GM21825 (cell line): ENCODE data around the gene ZNF738.
"Not testable (repeated sequence)": the region's sequence is repeated elsewhere in the genome, so short reads cannot be mapped to it uniquely, and the experiment has no call there.

ENCODE experiments used
- ATAC-seq: cut with Tn5 transposase; IDR thresholded peaks from one replicate; pipeline ENCODE4 v1.9.1; 2021; ENCODE audit warnings: mild to moderate bottlenecking, moderate library complexity; ENCODE audit not compliant: unreplicated experiment

Gene ZNF738

DNA sequence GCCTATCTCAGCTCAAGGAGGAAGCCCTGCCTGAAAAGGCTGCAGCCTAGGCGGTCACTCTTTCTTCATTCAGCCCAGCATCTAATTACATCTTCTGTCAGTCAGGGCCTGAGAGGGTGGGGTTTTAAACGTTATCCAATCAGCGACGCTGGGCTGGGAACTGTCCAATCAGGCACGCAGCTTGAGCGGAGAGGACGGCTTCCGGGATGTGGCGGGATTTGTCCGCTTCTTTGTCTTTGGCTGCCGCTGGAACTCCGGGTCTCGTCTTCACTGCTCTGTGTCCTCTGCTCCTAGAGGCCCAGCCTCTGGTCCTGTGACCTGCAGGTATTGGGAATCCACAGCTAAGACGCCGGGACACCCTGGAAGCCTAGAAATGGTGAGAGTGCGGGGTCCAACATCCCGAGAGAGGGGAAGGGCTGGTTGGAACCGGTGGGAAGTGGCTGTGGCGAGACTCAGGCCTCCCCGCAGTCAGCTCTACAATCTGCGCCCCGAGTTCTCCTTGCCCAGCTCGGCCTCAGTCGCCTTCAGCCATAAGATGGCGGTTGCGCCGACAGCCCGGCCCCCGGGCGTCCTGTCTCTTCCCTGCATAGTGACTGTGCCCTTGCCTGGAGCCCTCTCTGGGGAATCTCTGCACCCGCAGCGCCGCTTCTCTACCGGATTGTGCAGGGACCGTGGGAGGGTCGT is at the start of gene ZNF738:
Gene ZNF738 (plus strand): TSS at position 233 of the 684 bp plus-strand sequence. CDS start 141 bp downstream, at position 374.
- peak; percentile 96 for ATAC-seq

DNA sequence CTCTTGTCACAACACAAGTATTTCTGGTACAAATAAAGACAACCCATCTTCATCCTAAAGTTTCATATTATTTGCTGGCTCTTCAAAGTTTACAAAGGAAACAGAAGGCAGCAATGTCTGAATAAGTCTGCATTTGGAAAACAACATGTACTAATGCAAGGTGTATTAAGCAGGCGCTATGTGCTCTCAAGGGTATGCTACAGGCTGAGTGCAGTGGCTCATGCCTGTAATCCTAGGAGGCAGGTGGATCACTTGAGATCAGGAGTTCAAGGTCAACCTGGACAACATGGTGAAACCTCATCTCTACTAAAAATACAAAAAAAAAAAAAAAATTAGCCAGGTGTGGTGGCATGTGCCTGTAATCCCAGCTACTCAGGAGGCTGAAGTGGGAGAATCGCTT is 46.0 kb upstream of the ZNF738 start:
- ATAC-seq: not testable (repeated sequence)

DNA sequence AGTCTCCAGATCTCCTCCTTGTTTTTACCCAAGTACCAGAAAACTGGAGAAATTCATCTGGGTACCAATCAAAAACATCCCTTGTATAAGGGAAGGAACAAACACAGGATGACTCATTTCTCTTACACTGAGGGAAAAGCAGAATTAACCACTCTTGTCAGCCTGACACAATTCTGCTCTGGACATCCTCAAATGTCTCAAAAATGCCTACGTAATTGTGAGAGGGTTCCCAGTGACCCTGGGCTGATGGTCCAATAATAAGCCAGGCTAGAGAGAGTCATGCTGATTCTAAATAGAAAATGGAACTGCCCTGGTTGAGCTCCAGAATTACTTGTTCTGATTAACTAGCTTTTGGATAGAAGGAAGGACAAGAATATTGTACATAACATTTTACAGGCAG is 44.1 kb upstream of the ZNF738 start:
- no peak for ATAC-seq

DNA sequence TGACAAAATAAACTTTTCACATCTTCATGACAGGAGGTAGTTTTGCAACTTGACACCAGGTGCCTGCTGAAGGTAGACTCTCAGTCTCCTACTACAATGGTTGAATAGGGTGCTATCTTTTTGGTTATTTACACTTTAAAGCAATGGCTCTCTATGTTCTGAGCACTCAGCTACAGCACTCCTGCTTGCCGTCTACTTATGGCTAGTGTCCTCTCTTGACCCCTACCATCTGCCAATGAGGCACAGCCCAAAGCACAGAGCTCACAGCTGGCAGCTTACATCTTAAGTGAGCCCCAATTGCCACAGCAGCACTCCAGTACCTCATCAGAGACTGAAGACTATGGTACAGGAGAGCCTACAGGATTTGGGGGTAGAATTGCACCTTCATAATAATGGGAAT is 41.0 kb upstream of the ZNF738 start:
- no peak for ATAC-seq

DNA sequence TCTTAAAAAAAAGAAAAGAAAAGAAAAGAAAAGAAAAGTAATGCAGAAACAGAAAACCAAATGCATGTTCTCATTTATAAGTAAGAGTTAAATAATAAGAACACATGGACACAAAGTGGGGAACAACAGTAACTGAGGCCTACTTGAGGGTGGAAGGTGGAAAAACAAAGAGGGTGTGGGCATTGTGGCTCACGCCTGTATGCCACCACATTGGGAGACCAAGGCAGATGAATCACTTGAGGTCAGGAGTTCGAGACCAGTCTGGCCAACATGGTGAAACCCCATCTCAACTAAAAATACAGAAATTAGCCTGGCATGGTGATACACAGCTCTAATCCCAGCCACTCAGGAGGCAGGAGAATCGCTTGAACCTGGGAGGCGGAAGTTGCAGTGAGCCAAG is 37.7 kb upstream of the ZNF738 start:
- no peak for ATAC-seq

DNA sequence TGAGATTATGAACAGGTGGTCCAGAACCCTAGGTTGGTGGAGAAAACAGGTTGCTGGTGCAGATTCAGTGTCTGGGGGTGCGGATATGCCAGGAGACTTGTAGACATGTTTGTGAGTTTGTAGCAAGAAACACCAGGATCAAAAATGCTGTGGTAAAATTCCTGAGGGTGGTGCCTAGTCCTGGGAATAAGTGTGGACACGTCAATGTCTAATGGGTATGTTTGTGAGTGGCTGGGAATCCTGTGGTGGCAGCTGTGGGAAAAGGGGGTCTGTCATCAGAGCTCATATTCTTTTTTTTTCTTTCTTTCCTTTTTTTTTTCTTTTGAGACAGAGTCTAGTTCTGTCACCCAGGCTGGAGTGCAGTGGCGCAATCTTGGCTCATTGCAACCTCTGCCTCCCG is 36.8 kb upstream of the ZNF738 start:
- no peak for ATAC-seq

DNA sequence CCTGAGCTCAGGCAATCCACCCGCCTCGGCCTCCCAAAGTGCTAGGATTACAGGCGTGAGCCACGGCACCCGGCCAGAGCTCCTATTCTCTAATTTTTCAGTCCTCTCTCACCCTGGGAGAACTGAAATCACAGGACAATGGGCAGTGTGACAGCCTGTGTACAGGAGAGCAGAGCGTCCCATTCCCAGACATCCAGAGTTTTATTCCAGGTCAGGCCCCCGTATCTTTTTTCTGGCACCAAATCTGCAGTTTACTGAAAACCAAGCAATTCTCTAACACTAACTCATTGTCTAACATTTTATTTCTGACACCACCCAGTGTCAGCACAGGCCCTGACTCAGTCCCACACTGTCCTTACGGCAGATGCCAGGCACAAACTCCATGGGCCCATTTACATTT is 36.3 kb upstream of the ZNF738 start:
- no peak for ATAC-seq

DNA sequence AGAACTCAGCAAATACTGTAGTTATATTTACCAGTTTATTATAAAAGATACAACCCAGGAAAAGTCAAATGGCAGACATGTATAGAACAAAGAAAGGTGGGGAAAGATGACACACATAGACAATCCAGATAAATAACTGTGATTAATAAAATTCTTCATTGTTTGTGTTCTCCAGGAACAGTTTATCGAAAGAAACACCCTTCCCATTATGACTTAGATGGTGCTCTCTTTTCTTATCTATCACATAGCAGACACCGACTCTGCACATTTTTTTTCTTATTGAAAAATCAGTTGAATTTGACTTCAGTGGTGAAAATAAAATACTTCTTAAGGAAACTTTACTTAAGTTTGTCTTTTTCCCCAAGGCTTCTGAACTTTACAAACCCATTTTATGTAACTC is 35.8 kb upstream of the ZNF738 start:
- no peak for ATAC-seq

DNA sequence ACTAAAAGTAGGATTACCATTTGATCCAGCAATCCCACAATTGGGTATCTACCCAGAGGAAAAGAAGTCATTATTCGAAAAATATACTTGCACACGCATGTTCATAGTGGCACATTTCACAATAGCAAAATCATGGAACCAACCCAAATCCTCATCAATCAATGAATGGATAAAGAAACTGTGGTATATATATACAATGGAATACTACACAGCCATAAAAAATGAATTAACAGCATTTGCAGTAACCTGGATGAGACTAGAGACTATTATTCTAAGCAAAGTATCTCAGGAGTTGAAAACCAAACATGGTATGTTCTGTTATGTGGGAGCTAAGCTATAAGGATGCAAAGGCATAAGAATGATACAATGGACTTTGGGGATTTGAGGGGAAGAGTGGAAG is 32.6 kb upstream of the ZNF738 start:
- no peak for ATAC-seq

DNA sequence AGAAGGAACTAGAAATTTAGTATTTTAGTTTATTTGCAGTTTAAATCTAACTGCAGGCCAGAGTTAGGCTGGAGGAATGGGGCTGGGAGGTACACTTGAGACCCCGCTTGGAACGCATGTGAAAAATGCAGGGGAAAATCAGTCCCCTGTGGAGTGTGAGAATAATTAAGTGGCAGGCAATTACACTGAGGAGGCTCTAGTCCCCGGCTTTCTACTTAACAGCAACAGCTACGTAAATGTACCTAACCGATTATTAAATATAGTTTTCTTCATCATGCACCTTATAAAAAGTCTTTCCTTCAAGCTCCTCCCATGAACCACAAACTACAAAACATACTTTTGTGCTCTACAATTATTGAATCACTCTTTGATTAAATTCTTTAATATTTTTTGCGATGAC is 30.4 kb upstream of the ZNF738 start:
- no peak for ATAC-seq

DNA sequence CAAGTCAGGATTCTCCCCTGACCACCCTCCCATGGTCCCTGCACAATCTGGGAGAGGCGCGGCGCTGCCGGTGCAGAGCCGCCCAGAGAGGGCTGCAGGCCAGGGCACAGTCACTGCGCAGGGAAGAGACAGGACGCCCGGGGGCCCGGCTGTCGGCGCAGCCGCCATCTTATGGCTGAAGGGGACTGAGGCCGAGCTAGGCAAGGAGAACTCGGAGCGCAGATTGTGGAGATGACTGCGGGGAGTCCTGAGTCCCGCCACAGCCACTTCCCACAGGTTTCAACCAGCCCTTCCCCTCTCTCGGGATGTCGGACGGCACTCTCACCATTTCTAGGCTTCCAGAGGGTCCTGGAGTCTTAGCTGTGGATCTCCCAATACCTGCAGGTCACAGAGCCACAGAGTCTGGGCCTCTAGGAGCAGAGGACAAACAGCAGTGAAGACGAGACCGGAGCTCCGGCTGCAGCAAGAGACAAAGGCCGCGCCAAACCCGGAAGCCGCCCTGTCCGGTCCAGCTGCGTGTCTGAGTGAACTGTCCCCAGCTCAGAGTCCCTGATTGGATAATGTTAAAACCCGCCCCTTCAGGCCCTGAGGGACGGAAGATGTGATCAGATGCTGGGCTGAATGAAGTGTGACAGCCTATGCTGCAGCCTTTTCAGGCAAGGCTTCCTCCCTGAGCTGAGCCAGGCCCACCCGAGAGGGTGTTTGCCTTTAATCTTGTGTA is 29.8 kb upstream of the ZNF738 start, which contains the start of gene ZNF708:
Gene ZNF708 (minus strand): TSS at position 526 of the 721 bp plus-strand sequence. CDS start 198 bp downstream, at position 328.
- ATAC-seq: peak; percentile 99

DNA sequence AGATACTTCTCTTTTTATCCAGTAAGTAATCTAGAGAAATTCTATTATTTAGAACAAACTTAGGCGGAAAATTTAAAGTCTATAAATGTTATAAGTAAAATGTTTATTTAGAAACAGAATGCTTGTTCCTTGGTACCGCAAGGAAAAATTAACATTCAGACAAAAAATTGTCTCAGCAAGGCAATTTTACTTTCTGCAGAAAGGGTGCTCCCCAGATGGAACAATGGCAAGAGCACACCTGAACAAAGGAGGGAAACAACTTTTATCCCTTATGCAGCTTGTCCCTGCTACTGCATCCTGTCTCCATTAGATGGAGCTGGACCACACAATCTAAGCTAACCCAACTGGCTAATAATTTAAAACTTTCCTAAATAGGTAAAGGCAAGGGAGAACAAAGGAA is 23.1 kb upstream of the ZNF738 start:
- no peak for ATAC-seq

DNA sequence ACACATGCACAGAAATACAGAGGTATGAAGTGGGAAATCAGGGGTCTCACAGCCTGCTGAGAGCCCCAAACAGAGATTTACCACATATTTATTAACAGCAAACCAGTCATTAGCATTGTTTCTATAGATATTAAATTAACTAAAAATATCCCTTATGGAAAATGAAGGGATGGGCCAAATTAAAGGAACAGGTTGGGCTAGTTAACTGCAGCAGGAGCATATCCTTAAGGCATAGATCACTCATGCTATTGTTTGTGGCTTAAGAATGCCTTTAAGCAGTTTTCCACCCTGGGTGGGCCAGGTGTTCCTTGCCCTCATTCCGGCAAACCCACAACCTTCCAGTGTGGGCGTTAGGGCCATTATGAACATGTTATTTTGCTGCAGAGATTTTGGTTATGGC is 14.0 kb upstream of the ZNF738 start:
- not testable (repeated sequence) for ATAC-seq

DNA sequence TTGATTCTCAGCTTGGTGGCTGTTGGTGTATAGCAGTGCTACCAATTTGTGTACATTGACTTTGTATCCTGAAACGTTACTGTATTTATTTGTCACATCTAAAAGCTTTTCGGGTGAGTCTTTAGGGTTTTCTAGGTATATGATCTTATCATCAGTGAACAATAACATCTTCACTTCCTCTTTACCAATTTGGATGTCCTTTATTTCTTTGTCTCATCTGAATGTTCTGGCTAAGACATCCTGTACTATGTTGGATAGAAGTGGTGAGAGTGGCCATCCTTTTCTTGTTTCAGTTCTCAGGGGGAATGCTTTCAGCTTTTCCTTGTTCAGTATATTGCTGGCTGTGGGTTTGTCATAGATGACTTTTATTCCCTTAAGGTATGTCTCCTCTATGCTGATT is 6.0 kb upstream of the ZNF738 start:
- ATAC-seq: no peak

DNA sequence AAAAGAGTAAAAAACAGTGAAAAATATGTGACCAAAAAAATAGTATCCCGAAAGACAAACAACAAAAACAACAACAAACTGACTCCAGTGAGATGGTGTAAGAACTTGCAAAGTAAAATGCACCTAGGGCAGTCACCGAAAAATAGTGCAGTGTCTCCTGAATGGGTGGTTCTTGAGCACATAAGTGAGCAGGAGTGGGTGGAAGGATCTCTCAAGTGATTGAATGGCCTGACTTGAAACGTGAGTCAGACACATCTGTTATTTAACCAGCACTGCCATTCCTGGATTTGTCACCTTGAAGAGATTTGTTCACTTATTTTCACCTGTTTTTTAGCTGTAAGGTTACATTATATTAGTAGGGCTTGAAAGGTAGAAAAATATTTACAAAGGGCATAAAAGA is 3.5 kb downstream of the ZNF738 start:
- no peak for ATAC-seq

DNA sequence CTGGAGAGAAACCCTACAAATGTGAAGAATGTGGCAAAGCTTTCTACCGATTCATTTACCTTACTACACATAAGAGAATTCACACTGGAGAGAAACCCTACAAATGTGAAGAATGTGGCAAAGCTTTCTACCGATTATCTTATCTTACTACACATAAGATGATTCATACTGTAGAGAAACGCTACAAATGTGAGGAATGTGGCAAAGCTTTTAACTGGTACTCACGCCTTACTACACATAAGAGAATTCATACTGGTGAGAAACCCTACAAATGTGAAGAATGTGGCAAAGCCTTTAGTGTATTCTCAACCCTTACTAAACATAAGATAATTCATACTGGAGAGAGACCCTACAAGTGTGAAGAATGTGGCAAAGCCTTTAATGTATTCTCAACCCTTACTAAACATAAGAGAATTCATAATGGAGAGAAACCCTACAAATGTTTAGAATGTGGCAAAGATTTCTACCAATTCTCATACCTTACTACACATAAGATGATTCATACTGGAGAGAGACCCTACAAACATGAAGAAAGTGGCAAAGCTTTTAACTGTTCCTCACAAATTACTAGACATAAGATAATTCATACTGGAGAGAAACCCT is 25.3 kb downstream of the ZNF738 start:
- ATAC-seq: no peak

DNA sequence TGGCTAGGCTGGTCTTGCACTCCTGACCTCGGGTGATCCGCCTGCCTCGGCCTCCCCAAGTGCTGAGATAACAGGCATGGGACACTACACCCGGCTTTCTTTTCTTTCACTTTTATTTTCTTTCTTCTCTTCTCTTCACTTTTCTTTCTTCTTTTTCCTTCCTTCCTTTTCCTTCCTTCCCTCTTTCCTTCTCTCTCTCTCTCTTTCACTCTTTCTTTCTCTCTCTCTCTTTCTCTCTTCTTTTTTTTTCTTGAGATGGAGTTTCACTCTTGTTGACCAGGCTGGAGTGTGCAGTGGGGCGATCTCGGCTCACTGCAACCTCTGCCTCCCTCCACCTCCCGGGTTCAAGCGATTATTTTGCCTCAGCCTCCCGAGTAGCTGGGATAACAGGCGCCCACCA is 37.3 kb downstream of the ZNF738 start:
- no peak for ATAC-seq

DNA sequence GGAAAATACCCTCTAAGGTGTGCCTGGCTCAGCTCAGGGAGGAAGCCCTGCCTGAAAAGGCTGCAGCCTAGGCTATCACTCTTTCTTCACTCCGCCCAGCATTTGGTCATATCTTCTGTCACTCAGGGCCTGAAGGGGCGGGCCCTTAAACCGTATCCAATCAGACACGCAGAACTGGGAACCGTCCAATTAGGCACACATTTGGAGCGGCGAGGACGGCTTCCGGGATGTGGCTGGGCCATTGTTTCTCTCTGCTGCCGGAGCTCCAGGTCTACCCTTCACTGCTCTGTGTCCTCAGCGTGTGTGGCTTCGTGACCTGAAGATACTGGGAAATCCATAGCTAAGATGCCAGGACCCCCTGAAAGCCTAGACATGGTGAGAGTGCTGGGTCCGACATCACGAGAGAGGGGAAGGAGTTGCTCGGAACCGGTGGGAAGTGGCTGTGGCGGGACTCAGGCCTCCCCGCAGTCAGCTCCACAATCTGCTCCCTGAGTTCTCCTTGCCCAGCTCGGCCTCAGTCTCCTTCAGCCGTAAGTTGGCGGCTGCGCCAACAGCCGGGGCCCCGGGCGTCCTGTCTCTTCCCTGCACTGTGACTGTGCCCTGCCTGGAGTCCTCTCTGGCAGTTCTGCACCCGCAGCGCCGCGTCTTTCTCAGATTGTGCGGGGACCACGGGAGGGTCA is 38.2 kb downstream of the ZNF738 start, which contains the start of gene ZNF493:
Gene ZNF493 (plus strand): TSS at position 241 of the 680 bp plus-strand sequence. CDS start 105 bp downstream, at position 346.
- peak; percentile 100 for ATAC-seq

DNA sequence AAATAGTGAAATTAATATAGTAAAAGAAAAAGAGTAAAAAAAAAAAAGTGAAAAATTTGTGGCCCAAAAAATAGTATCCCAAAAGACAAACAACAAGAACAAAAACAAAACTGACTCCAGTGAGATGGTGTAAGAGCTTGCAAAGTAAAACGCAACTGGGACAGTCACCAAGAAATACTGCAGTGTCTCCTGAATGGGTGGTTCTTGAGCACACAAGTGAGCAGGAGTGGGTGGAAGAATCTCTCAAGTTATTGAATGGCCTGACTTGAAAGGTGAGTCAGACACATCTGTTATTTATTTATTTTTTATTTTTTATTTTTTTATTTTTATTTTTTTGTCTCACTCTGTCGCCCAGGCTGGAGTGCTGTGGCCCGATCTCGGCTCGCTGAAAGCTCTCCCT is 40.1 kb downstream of the ZNF738 start:
- ATAC-seq: no peak

DNA sequence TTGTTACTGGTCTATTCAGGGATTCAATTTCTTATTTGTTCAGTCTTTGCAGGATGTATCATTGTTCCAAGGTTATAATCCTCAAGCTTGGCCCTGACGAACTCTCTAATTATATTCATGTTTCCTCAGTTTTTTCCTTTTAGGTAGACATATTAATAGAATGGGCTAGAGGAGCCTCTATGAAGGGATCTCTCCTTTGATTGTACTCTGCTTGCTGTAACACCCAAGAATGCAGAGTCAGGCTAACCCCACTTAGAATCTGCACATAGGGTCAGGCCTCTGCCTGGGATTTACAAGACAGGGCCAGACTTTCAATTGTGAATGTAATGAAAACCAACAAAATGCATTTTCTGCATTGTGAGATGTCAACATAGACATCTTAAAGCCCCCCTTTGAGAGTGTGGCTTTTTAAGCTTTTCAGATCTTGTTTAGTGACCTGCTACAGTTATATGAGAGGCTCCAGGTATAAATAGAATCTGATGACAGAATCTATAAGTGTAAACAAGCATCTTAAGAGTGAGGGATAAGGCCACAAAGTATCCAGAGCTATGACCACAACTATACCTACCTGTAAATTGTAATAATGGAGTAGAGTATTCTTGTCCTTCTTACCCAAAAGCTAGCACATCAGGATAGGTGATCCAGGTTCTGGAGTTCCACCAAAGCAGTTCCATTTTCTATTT is 43.6 kb downstream of the ZNF738 start:
- no peak for ATAC-seq

DNA sequence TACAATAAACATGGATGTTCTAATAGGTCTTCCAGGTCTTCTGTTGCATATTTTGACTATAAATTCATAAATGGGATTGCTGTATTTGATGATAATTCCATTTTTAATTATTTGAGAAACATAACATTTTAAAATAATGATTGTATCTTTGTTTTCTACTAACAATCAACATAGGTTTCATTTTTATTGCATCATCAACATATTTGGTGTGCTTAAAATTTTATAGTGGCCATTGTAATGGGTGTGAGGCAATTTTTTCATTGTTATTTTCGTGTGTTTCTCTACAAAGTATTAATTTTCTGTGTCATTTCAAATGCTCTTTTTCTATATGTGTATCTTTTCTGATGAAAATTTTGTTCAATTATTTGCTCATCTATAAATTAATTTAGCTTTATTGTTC is 51.4 kb downstream of the ZNF738 start:
- ATAC-seq: no peak
